Measurements from ENCODE around the gene NT5C2. TPM values are rescaled to one million over a fixed set of nuclear protein-coding genes. Genes with fewer than 3 reads are reported as not detected.

The NT5C2 gene
- total and polyA plus RNA-seq, 2 of the 8 experiments (the other 6 are each of a cell fraction or from before 2014, with no cell fraction given): 35.2 to 106 TPM

DNA sequence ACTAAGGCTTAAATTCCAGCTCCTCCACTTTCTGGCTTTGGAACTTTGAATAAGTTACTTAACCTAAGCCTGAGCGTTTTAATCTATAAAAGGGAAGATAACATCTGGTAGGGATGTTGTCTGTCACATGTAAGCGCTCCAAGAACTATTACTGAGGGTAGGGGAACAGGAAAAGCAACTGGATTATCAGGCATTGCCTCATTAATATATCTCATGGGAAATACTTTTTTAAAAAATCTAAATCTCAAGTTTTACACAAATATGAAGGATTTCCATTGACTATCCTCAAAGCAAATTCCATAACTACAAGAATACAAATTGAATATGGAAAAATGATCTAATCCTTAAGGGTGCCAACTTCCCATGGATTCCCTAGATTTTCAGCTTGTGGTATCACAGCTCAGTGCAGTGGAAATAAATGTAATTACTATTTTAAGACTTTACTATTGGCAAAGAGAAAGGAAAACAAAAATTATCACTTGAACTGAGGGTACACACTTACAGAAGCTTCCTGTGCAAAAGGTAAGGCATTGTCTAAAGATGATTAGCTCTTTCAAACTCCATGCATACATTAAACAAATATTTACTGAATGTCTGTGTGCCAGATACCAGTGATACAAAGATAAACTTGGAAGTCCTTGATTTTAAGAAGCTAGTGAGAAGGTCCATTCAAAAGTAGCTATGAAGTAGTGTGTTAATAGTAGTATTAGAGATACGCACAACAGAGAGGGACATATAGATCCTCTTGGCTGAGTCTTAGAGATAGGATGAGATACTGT lies 38.4 kb downstream of the NT5C2 start:
- Histone ChIP-seq H3K14ac (ENCODE audit: insufficient read length) (no peak overlapping the region), H2AK5ac (ENCODE audit: low read depth, low read length) (no peak overlapping the region), H3K4ac (replicated peaks; ENCODE audit: insufficient read length, low read depth, low read length) (no peak overlapping the region), H2BK15ac (ENCODE audit: low read length) (no peak overlapping the region), H3K79me1 (ENCODE audit: low read depth, low read length) (peaks cover 2% of the 10 kb centered on the region; the same call in 1 of the 2 replicates), H4K8ac (ENCODE audit: extremely low read depth, insufficient read depth, low read length) (no peak overlapping the region), H3K23ac (ENCODE audit: insufficient read length) (no peak overlapping the region), H2BK120ac (replicated peaks; ENCODE audit: low read depth, low read length) (no peak overlapping the region), H3K56ac (replicated peaks; ENCODE audit: insufficient read length, low read depth, low read length) (no peak overlapping the region), H2BK20ac (ENCODE audit: low read length) (no peak overlapping the region), H2BK12ac (ENCODE audit: low read depth, low read length) (no peak overlapping the region), H4K91ac (replicated peaks; ENCODE audit: insufficient read length, low read length) (no peak overlapping the region), H3K27me3 (replicated peaks in 1 of 4; ENCODE audit: control insufficient read depth in 3 of 4, extremely low read depth in 1 of 4, insufficient read depth in 3 of 4, low read length in 3 of 4) (no peaks in the 10 kb centered on the region), H3K4me3 (ENCODE audit: extremely low read depth in 1 of 4, insufficient read depth in 2 of 4, low read depth in 3 of 4, low read length in 4 of 4) (no peak overlapping the region), H3K27ac (ENCODE audit: low read depth, low read length) (no peak overlapping the region), H3K9me3 (ENCODE audit: insufficient read depth in 2 of 2, low read depth in 1 of 2, low read length in 1 of 2) (no peaks in the 10 kb centered on the region), H3K79me2 (ENCODE audit: control insufficient read depth in 1 of 2, insufficient read depth in 2 of 2, low read length in 2 of 2) (peaks cover 0 to 4% of the 10 kb centered on the region in 2 experiments; a peak in 1 of 4 replicates), H3K23me2 (ENCODE audit: low read depth, low read length) (peaks cover 1% of the 10 kb centered on the region; the same call in 1 of the 2 replicates), H3K9ac (replicated peaks in 1 of 4; ENCODE audit: extremely low read depth in 1 of 4, low read depth in 3 of 4, low read length in 3 of 4) (peak overlapping the region in 1 of 4 experiments; percentile 34; a peak in 1 of 7 replicates), H3K4me2 (ENCODE audit: insufficient read depth in 1 of 2, low read depth in 2 of 2, low read length in 2 of 2) (no peak overlapping the region), H3K4me1 (replicated peaks in 1 of 4; ENCODE audit: control insufficient read depth in 3 of 4, insufficient read depth in 4 of 4, low read length in 3 of 4) (peaks cover 0 to 4% (median 3%) of the 10 kb centered on the region in 4 experiments; a peak in 2 of 7 replicates), H4K5ac (ENCODE audit: insufficient read length, low read depth, low read length) (no peak overlapping the region), H4K20me1 (replicated peaks in 1 of 2; ENCODE audit: control insufficient read depth in 1 of 2, insufficient read depth in 2 of 2, low read length in 2 of 2) (no peaks in the 10 kb centered on the region), H2AFZ (ENCODE audit: low read length) (no peak overlapping the region), H3K18ac (ENCODE audit: extremely low read depth, low read length) (no peak overlapping the region), H2BK5ac (ENCODE audit: low read depth, low read length) (no peak overlapping the region), H3K36me3 (ENCODE audit: control insufficient read depth in 2 of 4, insufficient read depth in 4 of 4, low read length in 3 of 4) (no peaks in the 10 kb centered on the region; a peak in 1 of 8 replicates)
- ChIA-PET CTCF (ENCODE audit: partially characterized antibody) (interaction anchor here (0.6 to 2.4 kb wide), 6 partner anchors 12 to 1241 kb away, joined by 3 to 9 read pairs (median 4); no protein-coding TSS in a partner anchor), POLR2A (ENCODE audit: partially characterized antibody) (interaction anchor here (1.0 to 1.7 kb wide), 3 partner anchors 14 to 37 kb away, joined by 3 to 10 read pairs (median 4); no protein-coding TSS in a partner anchor)
- FAIRE-seq (no peak), DNase-seq (ENCODE audit: low read depth in 1 of 2, low spot score in 2 of 2) (no peak)
- 73% methylated on average over 3 of the region's 3 CpGs; no CpG with 5 or more reads in 1 of the 2 experiments for WGBS, 2 experiments (ENCODE audit: extremely low coverage in 1 of 2, insufficient coverage in 1 of 2, insufficient read length in 1 of 2, insufficient replicate concordance in 2 of 2, low coverage in 1 of 2, low lambda C conversion rate in 2 of 2, missing lambda C conversion rate in 1 of 2)
- TF ChIP-seq RBBP5 (IDR thresholded peaks at IDR 0.05; ENCODE audit: borderline replicate concordance, low read depth, low read length) (no peak), RXRA (IDR thresholded peaks at IDR 0.05; ENCODE audit: insufficient read depth, low read depth, low read length) (no peak), RNF2 (IDR thresholded peaks at IDR 0.05; ENCODE audit: borderline replicate concordance, low read depth, low read length, missing control alignments, poor library complexity, severe bottlenecking) (no peak), SUZ12 (IDR thresholded peaks at IDR 0.05; ENCODE audit: low read length) (no peak), YY1 (IDR thresholded peaks at IDR 0.05; ENCODE audit: low read depth, low read length) (no peak), SAP30 (IDR thresholded peaks at IDR 0.05; ENCODE audit: insufficient read depth, insufficient replicate concordance, low read length) (no peak), NRF1 (IDR thresholded peaks at IDR 0.05; ENCODE audit: low read depth, low read length) (no peak)
